Endothelial cell of umbilical vein (primary cell): ENCODE data around the gene DKKL1.

ENCODE experiments used
- EZH2 ChIP-seq: IDR thresholded peaks from 2 replicates; pipeline ENCODE4 v1.6.1; 2012; ENCODE audit warnings: borderline replicate concordance, low read depth, mild to moderate bottlenecking, moderate library complexity, low read length, inconsistent platforms; ENCODE audit not compliant: severe bottlenecking
- JUN ChIP-seq: IDR thresholded peaks from 2 replicates; pipeline ENCODE4 v1.6.1; 2011; ENCODE audit warnings: borderline replicate concordance, low read depth; ENCODE audit not compliant: insufficient read length, insufficient read depth
- MYC ChIP-seq: IDR thresholded peaks from one replicate; pipeline ENCODE4 v1.6.1; 2011; ENCODE audit warnings: mild to moderate bottlenecking, low read depth, low read length
- POLR2A ChIP-seq: IDR thresholded peaks from 2 replicates; pipeline ENCODE4 v1.6.1; 2012; ENCODE audit warnings: low read depth, mild to moderate bottlenecking, control low read depth, low read length
- POLR2AphosphoS5 ChIP-seq: IDR thresholded peaks from 2 replicates; pipeline ENCODE4 v1.6.1; 2012; ENCODE audit warnings: low read depth, mild to moderate bottlenecking, control low read depth, low read length, moderate library complexity; ENCODE audit not compliant: insufficient read depth
- TF ChIP-seq, protein P1 (sequence below), 2 donors: IDR thresholded peaks; 1 replicate in 1 of 2; 2 replicates in 1 of 2; pipeline ENCODE4 v1.5.1; 2011; ENCODE audit warnings: low read length in 2 of 2, mild to moderate bottlenecking in 2 of 2, moderate library complexity in 2 of 2, control low read depth in 1 of 2, inconsistent platforms in 1 of 2, low read depth in 1 of 2; ENCODE audit not compliant: insufficient read depth in 1 of 2; ENCODE audit errors: extremely low read depth in 1 of 2

DNA sequence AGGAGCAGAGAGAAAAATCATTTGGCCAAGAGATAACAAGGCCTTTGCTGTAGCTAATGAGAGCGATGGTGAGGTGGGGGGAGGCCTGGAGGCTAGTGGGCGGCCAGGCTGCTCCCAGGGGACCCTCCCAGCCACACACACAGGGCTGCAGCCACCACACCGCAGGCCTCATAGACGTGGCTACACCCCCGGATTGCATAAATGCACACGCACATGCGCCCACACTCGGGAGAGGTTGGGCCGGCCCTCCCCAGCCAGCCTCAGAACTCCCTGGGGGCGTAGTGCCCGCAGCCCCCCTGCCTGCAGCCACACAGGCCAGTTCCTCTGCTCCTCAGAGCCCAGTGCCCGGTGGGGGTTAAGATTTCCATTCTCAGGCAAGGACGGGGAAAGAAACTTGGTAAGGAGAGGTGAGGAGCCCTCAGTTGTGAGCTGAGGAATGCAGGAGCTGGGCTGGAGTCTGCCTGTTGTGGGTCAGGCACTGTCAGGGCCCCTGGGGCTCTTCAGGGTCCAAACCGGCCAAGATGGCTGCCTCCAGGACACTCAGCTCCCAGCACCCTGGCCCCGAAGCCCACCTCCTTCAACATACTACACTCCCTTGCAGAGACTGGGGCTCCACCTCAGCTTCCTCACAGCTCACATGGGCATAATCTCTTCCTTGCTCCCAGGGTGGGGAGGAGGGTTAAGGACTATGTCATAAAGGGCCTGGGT, 51.6 kb downstream of the DKKL1 start:
- TF ChIP-seq, protein P1, sequence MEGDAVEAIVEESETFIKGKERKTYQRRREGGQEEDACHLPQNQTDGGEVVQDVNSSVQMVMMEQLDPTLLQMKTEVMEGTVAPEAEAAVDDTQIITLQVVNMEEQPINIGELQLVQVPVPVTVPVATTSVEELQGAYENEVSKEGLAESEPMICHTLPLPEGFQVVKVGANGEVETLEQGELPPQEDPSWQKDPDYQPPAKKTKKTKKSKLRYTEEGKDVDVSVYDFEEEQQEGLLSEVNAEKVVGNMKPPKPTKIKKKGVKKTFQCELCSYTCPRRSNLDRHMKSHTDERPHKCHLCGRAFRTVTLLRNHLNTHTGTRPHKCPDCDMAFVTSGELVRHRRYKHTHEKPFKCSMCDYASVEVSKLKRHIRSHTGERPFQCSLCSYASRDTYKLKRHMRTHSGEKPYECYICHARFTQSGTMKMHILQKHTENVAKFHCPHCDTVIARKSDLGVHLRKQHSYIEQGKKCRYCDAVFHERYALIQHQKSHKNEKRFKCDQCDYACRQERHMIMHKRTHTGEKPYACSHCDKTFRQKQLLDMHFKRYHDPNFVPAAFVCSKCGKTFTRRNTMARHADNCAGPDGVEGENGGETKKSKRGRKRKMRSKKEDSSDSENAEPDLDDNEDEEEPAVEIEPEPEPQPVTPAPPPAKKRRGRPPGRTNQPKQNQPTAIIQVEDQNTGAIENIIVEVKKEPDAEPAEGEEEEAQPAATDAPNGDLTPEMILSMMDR (IDR thresholded peaks at IDR 0.05; ENCODE audit: extremely low read depth in 1 of 2, insufficient read depth in 1 of 2, low read depth in 1 of 2, low read length in 2 of 2), result no peak
- no peak for TF ChIP-seq JUN
- no peak for TF ChIP-seq POLR2AphosphoS5
- no peak for TF ChIP-seq POLR2A
- TF ChIP-seq EZH2, result no peak
- TF ChIP-seq MYC, result no peak
